GM12878 (cell line): Measurements from ENCODE around the gene LTBP2. TPM values are rescaled to one million over a fixed set of nuclear protein-coding genes. Genes with fewer than 3 reads are reported as not detected.

Source experiments
- ATAC-seq: fragments of 200-7000 bp; cut with Tn5 transposase; 3 replicates; pipeline ENCODE4 v1.9.1; 2020; ENCODE audit warnings: mild to moderate bottlenecking, moderate library complexity
- BruUV-seq: library from RNA; stranded (reverse); fragments of 400-500 nt; replicated peaks from 2 replicates; lab custom pipeline; 2021; lab: Mats Ljungman, UMichigan
- CTCF ChIA-PET: fragments of 300-600 bp; sonication (Branson Sonifier 250); formaldehyde crosslinking; extraction: SDS; loops from one replicate; lab custom pipeline; 2021; ENCODE audit warnings: inconsistent platforms; lab: Yijun Ruan, JAX
- POLR2A ChIA-PET: fragments of 350-600 bp; formaldehyde crosslinking; extraction: SDS; loops from one replicate; lab custom pipeline; 2021; ENCODE audit warnings: inconsistent platforms; lab: Charles Lee
- RAD21 ChIA-PET: fragments of 300-600 bp; sonication (Branson Sonifier 250); formaldehyde crosslinking; loops from one replicate; lab custom pipeline; 2023; ENCODE audit warnings: antibody characterized with exemption; ENCODE audit not compliant: unreplicated experiment; lab: Charles Lee
- SMC1A ChIA-PET: fragments of 300-600 bp; sonication (Branson Sonifier 250); formaldehyde crosslinking; loops from one replicate; lab custom pipeline; 2023; ENCODE audit not compliant: unreplicated experiment, uncharacterized antibody; lab: Charles Lee
- DNase-seq: peaks from one replicate; pipeline ENCODE4 v3.0.0-alpha.2; 2011; ENCODE audit warnings: low read depth, low spot score
- FAIRE-seq: peaks from 3 replicates; lab custom pipeline; 2011; peaks lifted over from hg19 to GRCh38; lab: Jason Lieb, UNC
- H2AFZ ChIP-seq: 2 replicates; pipeline ENCODE4 v1.6.0; 2011; ENCODE audit warnings: low read depth, low read length, control low read depth; ENCODE audit not compliant: control insufficient read depth
- H3K27ac ChIP-seq: 2 replicates; pipeline ENCODE4 v1.5.1; 2011; ENCODE audit warnings: control low read depth; ENCODE audit not compliant: control insufficient read depth, insufficient read depth
- H3K27me3 ChIP-seq, 2 experiments: replicated peaks in 1 of 2; 2 replicates each; pipeline versions ENCODE4 v1.6.0 to v1.6.1; 2011; ENCODE audit warnings: low read length in 1 of 2; ENCODE audit not compliant: control insufficient read depth in 2 of 2, insufficient read depth in 2 of 2
- H3K36me3 ChIP-seq, 2 experiments: 2 replicates each; pipeline ENCODE4 v1.5.1; 2011; ENCODE audit warnings: low read length in 1 of 2; ENCODE audit not compliant: control insufficient read depth in 2 of 2, insufficient read depth in 2 of 2
- H3K4me1 ChIP-seq: 2 replicates; pipeline ENCODE4 v1.6.1; 2011; ENCODE audit warnings: mild to moderate bottlenecking, low read length, moderate library complexity, mixed read lengths; ENCODE audit not compliant: control insufficient read depth, insufficient read depth
- H3K4me2 ChIP-seq: 2 replicates; pipeline ENCODE4 v1.6.0; 2011; ENCODE audit warnings: control low read depth; ENCODE audit not compliant: control insufficient read depth, insufficient read depth
- H3K4me3 ChIP-seq: fragments of 200-600 bp; sonication (generic); 2 replicates; pipeline ENCODE4 v1.5.1; 2016
- H3K79me2 ChIP-seq: 2 replicates; pipeline ENCODE4 v1.6.0; 2011; ENCODE audit warnings: low read length; ENCODE audit not compliant: control insufficient read depth, insufficient read depth
- H3K9ac ChIP-seq: 2 replicates; pipeline ENCODE4 v1.8.0; 2011; ENCODE audit warnings: low read length, control low read depth, mixed read lengths; ENCODE audit not compliant: control insufficient read depth, insufficient read depth
- H3K9me3 ChIP-seq: replicated peaks from 3 replicates; pipeline ENCODE4 v1.5.1; 2011; ENCODE audit warnings: mild to moderate bottlenecking, low read length; ENCODE audit not compliant: control insufficient read depth, insufficient read depth
- H4K20me1 ChIP-seq: 2 replicates; pipeline ENCODE4 v1.6.0; 2011; ENCODE audit not compliant: control insufficient read depth, insufficient read depth
- BACH1 ChIP-seq: fragments of 450-650 bp; IDR thresholded peaks from 2 replicates; pipeline ENCODE4 v1.6.1; 2017; ENCODE audit warnings: mild to moderate bottlenecking, borderline replicate concordance
- IKZF2 ChIP-seq, 2 experiments: fragments of 450-650 bp; IDR thresholded peaks; 2 replicates each; pipeline ENCODE4 v1.6.1; 2017; ENCODE audit warnings: mild to moderate bottlenecking in 2 of 2, moderate library complexity in 2 of 2
- KLF5 ChIP-seq: fragments of 450-650 bp; IDR thresholded peaks from 2 replicates; pipeline ENCODE4 v1.6.1; 2014; ENCODE audit warnings: mild to moderate bottlenecking; ENCODE audit not compliant: partially characterized antibody
- MTA2 ChIP-seq: fragments of 450-650 bp; IDR thresholded peaks from 2 replicates; pipeline ENCODE4 v1.6.1; 2016; ENCODE audit warnings: low read depth, mild to moderate bottlenecking, moderate library complexity
- MYC ChIP-seq: IDR thresholded peaks from 2 replicates; pipeline ENCODE4 v1.6.1; 2011; ENCODE audit warnings: mild to moderate bottlenecking, low read length, moderate library complexity, inconsistent platforms; ENCODE audit not compliant: insufficient read depth, insufficient replicate concordance, insufficient read length, severe bottlenecking
- POLR2AphosphoS5 ChIP-seq: IDR thresholded peaks from 2 replicates; pipeline ENCODE4 v1.6.1; 2011; ENCODE audit warnings: mild to moderate bottlenecking, low read length, inconsistent platforms
- SPI1 ChIP-seq: IDR thresholded peaks from 2 replicates; pipeline ENCODE4 v1.6.1; 2011; ENCODE audit warnings: low read depth, mild to moderate bottlenecking, low read length, moderate library complexity, borderline replicate concordance; ENCODE audit not compliant: insufficient read depth
- USF2 ChIP-seq: IDR thresholded peaks from 2 replicates; pipeline ENCODE4 v1.6.1; 2011; ENCODE audit warnings: low read depth, low read length, improper control_type of control experiment, borderline replicate concordance
- ZSCAN29 ChIP-seq: fragments of 450-650 bp; IDR thresholded peaks from 2 replicates; pipeline ENCODE4 v1.6.1; 2017; ENCODE audit warnings: mild to moderate bottlenecking, moderate library complexity
- WGBS: methylation state at CpG from one replicate; pipeline ENCODE4 v1.1.6; 2016; ENCODE audit warnings: low lambda C conversion rate; ENCODE audit not compliant: insufficient replicate concordance, insufficient coverage; ENCODE audit errors: missing lambda C conversion rate; 5-methylcytosine and 5-hydroxymethylcytosine counted together
- in situ Hi-C: fragments of 300-500 bp; cut with MboI; formaldehyde crosslinking; loops from 9 replicates; pipeline ENCODE4 v1.14.3; 2018; ENCODE audit warnings: mixed read lengths
- intact Hi-C: fragments of 100-400 bp; cut with micrococcal nuclease; formaldehyde crosslinking; loops from one replicate; pipeline ENCODE4 v1.14.2; 2022; ENCODE audit not compliant: unreplicated experiment
- polyA plus RNA-seq, 11 experiments: library from polyadenylated mRNA; depleted of rRNA in 4 of 11; unstranded in 6 of 11; stranded (reverse) in 5 of 11; fragments of >200 nt; fragmentation: Nextera tagmentation in 4 of 11; fragmentation: Illumina TruSeq in 1 of 11; extraction: Ambion mirVana in 4 of 11; extraction: Trizol in 1 of 11; gene quantifications; 1 replicate in 1 of 11; 2 replicates in 10 of 11; pipeline versions ENCODE4 v1.2.1 to v1.2.3, GENCODE V29; 2011 to 2016; ENCODE audit warnings: inconsistent platforms in 2 of 11, missing spikeins in 2 of 11, low read depth in 1 of 11
- total RNA-seq, 4 experiments: library from RNA; depleted of rRNA in 3 of 4; stranded (reverse); fragments of >200 nt in 3 of 4; fragmentation: Illumina TruSeq in 1 of 4; extraction: Trizol in 1 of 4; gene quantifications; 2 replicates each; pipeline versions ENCODE4 v1.2.1 to v1.2.3, GENCODE V29; 2013 to 2021
- TF ChIP-seq, protein P1 (sequence below): fragments of 450-650 bp; IDR thresholded peaks from 2 replicates; pipeline ENCODE4 v1.6.1; 2016; ENCODE audit warnings: mild to moderate bottlenecking, moderate library complexity, borderline replicate concordance
- TF ChIP-seq, protein P2 (sequence below): fragments of 450-650 bp; IDR thresholded peaks from 2 replicates; pipeline ENCODE4 v1.6.1; 2014; ENCODE audit warnings: mild to moderate bottlenecking

The LTBP2 gene
- total and polyA plus RNA-seq, 10 of the 15 experiments (the other 5 are each of a cell fraction or from before 2014, with no cell fraction given): 0.03 to 0.23 (median 0.06) TPM; not detected in 1

GRCh38 chr14:74627076-74627475 is 15.0 kb upstream of the LTBP2 start:
- POLR2A ChIA-PET: no interaction called here
- H3K79me2 ChIP-seq: no peaks in the 10 kb centered on the region
- intact Hi-C loops: no loop called here
- H2AFZ ChIP-seq: no peak overlapping the region
- no peaks in the 10 kb centered on the region for H3K36me3 ChIP-seq
- no peaks in the 10 kb centered on the region for H3K4me1 ChIP-seq
- no peak for DNase-seq
- RAD21 ChIA-PET: no interaction called here
- WGBS: 4% methylated on average over 7 of the region's 8 CpGs
- no peak for FAIRE-seq
- no peaks in the 10 kb centered on the region for H4K20me1 ChIP-seq
- TF ChIP-seq MYC (no peak), POLR2AphosphoS5 (no peak), SPI1 (peak; percentile 77; the same call in 1 of the 2 replicates), IKZF2 (IDR thresholded peaks at IDR 0.05) (peak in 1 of 2 experiments; percentile 30; a peak in 2 of 4 replicates)
- H3K9ac ChIP-seq: no peak overlapping the region
- in situ Hi-C loops: no loop called here
- SMC1A ChIA-PET: interaction anchor here (0.5 to 1.3 kb wide), 2 partner anchors 8 to 127 kb away, joined by 3 to 5 read pairs; no protein-coding TSS in a partner anchor
- H3K4me3 ChIP-seq: no peak overlapping the region
- no peak overlapping the region; the same call in 1 of the 2 replicates for H3K4me2 ChIP-seq
- BruUV-seq: no TSS peak
- ATAC-seq: peak; percentile 40
- no peaks in the 10 kb centered on the region for H3K9me3 ChIP-seq
- H3K27me3 ChIP-seq: no peaks in the 10 kb centered on the region
- CTCF ChIA-PET: interaction anchor here (0.7 to 1.8 kb wide), 4 partner anchors 14 to 231 kb away, joined by 3 to 12 read pairs (median 4); no protein-coding TSS in a partner anchor
- H3K27ac ChIP-seq: no peak overlapping the region

GRCh38 chr14:74622257-74622656 is 10.2 kb upstream of the LTBP2 start:
- Histone ChIP-seq H3K27me3 (no peaks in the 10 kb centered on the region; a peak in 1 of 4 replicates), H3K4me1 (peaks cover 10% of the 10 kb centered on the region), H3K4me3 (no peak overlapping the region), H3K4me2 (no peak overlapping the region), H2AFZ (no peak overlapping the region), H4K20me1 (no peaks in the 10 kb centered on the region), H3K9ac (no peak overlapping the region), H3K27ac (no peak overlapping the region), H3K36me3 (no peaks in the 10 kb centered on the region), H3K79me2 (no peaks in the 10 kb centered on the region), H3K9me3 (no peaks in the 10 kb centered on the region)
- intact Hi-C loops: no loop called here
- FAIRE-seq (no peak), DNase-seq (no peak), ATAC-seq (no peak)
- in situ Hi-C loops: no loop called here
- POLR2A ChIA-PET: no interaction called here
- CTCF ChIA-PET: interaction anchor here (0.6 to 1.8 kb wide), 2 partner anchors 10 to 68 kb away, joined by 3 to 6 read pairs; partner anchors contain the start of gene LTBP2
- RAD21 ChIA-PET: no interaction called here
- SMC1A ChIA-PET: no interaction called here
- no TSS peak for BruUV-seq
- WGBS: 21% methylated on average over 5 of the region's 5 CpGs
- TF ChIP-seq, protein P1, sequence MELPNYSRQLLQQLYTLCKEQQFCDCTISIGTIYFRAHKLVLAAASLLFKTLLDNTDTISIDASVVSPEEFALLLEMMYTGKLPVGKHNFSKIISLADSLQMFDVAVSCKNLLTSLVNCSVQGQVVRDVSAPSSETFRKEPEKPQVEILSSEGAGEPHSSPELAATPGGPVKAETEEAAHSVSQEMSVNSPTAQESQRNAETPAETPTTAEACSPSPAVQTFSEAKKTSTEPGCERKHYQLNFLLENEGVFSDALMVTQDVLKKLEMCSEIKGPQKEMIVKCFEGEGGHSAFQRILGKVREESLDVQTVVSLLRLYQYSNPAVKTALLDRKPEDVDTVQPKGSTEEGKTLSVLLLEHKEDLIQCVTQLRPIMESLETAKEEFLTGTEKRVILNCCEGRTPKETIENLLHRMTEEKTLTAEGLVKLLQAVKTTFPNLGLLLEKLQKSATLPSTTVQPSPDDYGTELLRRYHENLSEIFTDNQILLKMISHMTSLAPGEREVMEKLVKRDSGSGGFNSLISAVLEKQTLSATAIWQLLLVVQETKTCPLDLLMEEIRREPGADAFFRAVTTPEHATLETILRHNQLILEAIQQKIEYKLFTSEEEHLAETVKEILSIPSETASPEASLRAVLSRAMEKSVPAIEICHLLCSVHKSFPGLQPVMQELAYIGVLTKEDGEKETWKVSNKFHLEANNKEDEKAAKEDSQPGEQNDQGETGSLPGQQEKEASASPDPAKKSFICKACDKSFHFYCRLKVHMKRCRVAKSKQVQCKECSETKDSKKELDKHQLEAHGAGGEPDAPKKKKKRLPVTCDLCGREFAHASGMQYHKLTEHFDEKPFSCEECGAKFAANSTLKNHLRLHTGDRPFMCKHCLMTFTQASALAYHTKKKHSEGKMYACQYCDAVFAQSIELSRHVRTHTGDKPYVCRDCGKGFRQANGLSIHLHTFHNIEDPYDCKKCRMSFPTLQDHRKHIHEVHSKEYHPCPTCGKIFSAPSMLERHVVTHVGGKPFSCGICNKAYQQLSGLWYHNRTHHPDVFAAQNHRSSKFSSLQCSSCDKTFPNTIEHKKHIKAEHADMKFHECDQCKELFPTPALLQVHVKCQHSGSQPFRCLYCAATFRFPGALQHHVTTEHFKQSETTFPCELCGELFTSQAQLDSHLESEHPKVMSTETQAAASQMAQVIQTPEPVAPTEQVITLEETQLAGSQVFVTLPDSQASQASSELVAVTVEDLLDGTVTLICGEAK: no peak
- TF ChIP-seq KLF5: no peak
- TF ChIP-seq, protein P2, sequence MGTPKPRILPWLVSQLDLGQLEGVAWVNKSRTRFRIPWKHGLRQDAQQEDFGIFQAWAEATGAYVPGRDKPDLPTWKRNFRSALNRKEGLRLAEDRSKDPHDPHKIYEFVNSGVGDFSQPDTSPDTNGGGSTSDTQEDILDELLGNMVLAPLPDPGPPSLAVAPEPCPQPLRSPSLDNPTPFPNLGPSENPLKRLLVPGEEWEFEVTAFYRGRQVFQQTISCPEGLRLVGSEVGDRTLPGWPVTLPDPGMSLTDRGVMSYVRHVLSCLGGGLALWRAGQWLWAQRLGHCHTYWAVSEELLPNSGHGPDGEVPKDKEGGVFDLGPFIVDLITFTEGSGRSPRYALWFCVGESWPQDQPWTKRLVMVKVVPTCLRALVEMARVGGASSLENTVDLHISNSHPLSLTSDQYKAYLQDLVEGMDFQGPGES: no peak
- no peak for TF ChIP-seq BACH1
- no peak for TF ChIP-seq MTA2
- no peak for TF ChIP-seq USF2
- TF ChIP-seq ZSCAN29: no peak
